RWPE2 (cell line): Measurements from ENCODE around the gene ST6GALNAC2.
A peak's percentile ranks its signal among the peaks of the same experiment; 100 is the strongest.
"Not testable (repeated sequence)": the region's sequence is repeated elsewhere in the genome, so short reads cannot be mapped to it uniquely, and the experiment has no call there.

Experiments used
- ATAC-seq: fragments of 200-7000 bp; cut with Tn5 transposase; 3 replicates; pipeline ENCODE4 v1.9.1; 2021; ENCODE audit warnings: low read depth
- DNase-seq: peaks from one replicate; pipeline ENCODE4 v3.0.0-alpha.2; 2020; ENCODE audit warnings: low spot score
- H3K27ac ChIP-seq: fragments of 450-650 bp; 2 replicates; pipeline ENCODE4 v1.5.1; 2017; ENCODE audit warnings: mild to moderate bottlenecking; ENCODE audit not compliant: poor library complexity, severe bottlenecking
- H3K27me3 ChIP-seq: fragments of 250-450 bp; sonication (Bioruptor Pico); 2 replicates; pipeline ENCODE4 v1.5.1; 2021; ENCODE audit warnings: mild to moderate bottlenecking, moderate library complexity; ENCODE audit not compliant: insufficient read depth, poor library complexity, severe bottlenecking
- H3K36me3 ChIP-seq: fragments of 250-450 bp; sonication (Bioruptor Pico); 2 replicates; pipeline ENCODE4 v1.5.1; 2020; ENCODE audit warnings: low read depth, mild to moderate bottlenecking, moderate library complexity
- H3K4me1 ChIP-seq: fragments of 250-450 bp; sonication (Bioruptor Pico); 2 replicates; pipeline ENCODE4 v1.5.1; 2021; ENCODE audit warnings: mild to moderate bottlenecking, moderate library complexity; ENCODE audit not compliant: insufficient read depth, poor library complexity, severe bottlenecking
- H3K4me3 ChIP-seq: fragments of 250-450 bp; sonication (Bioruptor Pico); 2 replicates; pipeline ENCODE4 v1.5.1; 2021; ENCODE audit warnings: mild to moderate bottlenecking, moderate library complexity; ENCODE audit not compliant: severe bottlenecking
- H3K9me3 ChIP-seq: fragments of 250-450 bp; sonication (Bioruptor Pico); 2 replicates; pipeline ENCODE4 v1.5.1; 2021; ENCODE audit warnings: mild to moderate bottlenecking, moderate library complexity; ENCODE audit not compliant: severe bottlenecking
- TF ChIP-seq, protein P1 (sequence below): fragments of 450-650 bp; IDR thresholded peaks from one replicate; pipeline ENCODE4 v1.5.1; 2017; ENCODE audit warnings: mild to moderate bottlenecking, moderate library complexity; ENCODE audit not compliant: poor library complexity, severe bottlenecking

The ST6GALNAC2 gene

GRCh38 chr17:76560036-76560876 lies 25.4 kb downstream of the ST6GALNAC2 start:
- ATAC-seq: no peak
- TF ChIP-seq, protein P1, sequence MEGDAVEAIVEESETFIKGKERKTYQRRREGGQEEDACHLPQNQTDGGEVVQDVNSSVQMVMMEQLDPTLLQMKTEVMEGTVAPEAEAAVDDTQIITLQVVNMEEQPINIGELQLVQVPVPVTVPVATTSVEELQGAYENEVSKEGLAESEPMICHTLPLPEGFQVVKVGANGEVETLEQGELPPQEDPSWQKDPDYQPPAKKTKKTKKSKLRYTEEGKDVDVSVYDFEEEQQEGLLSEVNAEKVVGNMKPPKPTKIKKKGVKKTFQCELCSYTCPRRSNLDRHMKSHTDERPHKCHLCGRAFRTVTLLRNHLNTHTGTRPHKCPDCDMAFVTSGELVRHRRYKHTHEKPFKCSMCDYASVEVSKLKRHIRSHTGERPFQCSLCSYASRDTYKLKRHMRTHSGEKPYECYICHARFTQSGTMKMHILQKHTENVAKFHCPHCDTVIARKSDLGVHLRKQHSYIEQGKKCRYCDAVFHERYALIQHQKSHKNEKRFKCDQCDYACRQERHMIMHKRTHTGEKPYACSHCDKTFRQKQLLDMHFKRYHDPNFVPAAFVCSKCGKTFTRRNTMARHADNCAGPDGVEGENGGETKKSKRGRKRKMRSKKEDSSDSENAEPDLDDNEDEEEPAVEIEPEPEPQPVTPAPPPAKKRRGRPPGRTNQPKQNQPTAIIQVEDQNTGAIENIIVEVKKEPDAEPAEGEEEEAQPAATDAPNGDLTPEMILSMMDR: no peak
- Histone ChIP-seq H3K27me3 (no peaks in the 10 kb centered on the region), H3K9me3 (no peaks in the 10 kb centered on the region), H3K4me1 (peaks cover 54% of the 10 kb centered on the region), H3K4me3 (peak overlapping the region; percentile 4), H3K27ac (peak overlapping the region; percentile 82), H3K36me3 (peaks cover 67% of the 10 kb centered on the region)
- no peak for DNase-seq

DNA sequence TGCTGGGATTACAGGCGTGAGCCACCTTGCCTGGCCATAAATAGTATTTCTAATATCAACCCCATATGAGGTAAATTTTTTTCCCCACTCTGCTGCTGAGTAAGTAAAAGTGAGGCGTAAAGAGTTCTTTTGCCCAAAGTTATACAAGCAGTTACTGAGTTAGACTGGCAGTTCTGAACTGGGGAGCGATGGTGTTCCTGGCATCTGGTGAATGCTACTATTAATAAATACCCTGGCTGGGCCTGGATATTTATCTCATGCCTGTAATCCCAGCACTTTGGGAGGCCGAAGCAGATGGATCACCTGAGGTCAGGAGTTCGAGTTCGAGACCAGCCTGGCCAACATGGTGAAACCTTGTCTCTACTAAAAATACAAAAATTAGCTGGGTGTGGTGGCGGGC lies 26.2 kb downstream of the ST6GALNAC2 start:
- Histone ChIP-seq H3K4me1 (peaks cover 54% of the 10 kb centered on the region), H3K4me3 (peak overlapping the region; percentile 67), H3K27ac (peak overlapping the region; percentile 82), H3K36me3 (peaks cover 60% of the 10 kb centered on the region)
- not testable (repeated sequence) for DNase-seq, ATAC-seq, H3K27me3 ChIP-seq, H3K9me3 ChIP-seq

DNA sequence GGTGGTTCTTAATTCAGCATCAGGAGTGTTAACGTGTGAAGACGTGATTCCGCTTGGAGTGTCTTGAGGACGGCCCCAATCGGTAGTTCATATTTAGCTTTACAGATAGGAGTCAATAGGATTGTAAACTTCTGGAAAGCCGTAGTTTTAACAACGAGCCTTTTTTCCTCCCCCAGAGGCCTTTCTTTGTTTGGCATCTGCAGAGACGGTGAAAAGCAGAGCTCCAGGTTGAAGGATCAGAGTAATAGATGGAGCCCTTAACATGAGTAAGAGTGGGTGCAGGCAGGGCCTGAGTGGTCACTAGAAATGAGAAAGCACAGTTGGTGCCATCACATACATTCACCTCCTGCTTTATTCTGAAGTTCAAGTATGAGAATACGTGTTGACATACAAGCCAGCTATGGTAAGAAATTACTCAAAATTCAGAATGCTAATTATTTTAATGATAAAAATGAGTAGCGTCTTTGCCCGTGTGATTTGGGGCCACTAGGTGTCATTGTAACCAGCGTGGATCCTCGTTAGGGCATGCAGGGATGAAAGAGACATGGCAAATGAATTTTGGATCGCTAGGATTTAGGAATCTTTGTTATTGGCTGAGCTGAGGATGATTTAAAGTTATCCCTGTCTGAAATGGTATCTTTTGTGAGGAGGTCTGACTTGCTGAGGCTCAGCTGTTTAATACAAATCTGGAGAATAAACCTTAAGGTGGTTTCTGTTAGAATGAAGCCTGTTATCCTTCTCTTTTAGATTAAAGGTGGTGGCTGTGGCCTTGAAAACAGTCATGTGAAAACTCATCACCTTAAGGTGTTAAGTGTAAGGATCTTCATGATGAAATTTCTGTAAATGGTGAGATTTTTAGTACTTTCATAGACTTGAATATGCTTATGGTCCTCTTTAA lies 27.2 kb downstream of the ST6GALNAC2 start:
- Histone ChIP-seq H3K4me1 (peaks cover 54% of the 10 kb centered on the region), H3K9me3 (no peaks in the 10 kb centered on the region), H3K27ac (peak overlapping the region; percentile 82), H3K4me3 (peak overlapping the region; percentile 67), H3K27me3 (no peaks in the 10 kb centered on the region), H3K36me3 (peaks cover 56% of the 10 kb centered on the region)
- no peak for DNase-seq
- ATAC-seq: no peak
- TF ChIP-seq, protein P1: peak; percentile 75

DNA sequence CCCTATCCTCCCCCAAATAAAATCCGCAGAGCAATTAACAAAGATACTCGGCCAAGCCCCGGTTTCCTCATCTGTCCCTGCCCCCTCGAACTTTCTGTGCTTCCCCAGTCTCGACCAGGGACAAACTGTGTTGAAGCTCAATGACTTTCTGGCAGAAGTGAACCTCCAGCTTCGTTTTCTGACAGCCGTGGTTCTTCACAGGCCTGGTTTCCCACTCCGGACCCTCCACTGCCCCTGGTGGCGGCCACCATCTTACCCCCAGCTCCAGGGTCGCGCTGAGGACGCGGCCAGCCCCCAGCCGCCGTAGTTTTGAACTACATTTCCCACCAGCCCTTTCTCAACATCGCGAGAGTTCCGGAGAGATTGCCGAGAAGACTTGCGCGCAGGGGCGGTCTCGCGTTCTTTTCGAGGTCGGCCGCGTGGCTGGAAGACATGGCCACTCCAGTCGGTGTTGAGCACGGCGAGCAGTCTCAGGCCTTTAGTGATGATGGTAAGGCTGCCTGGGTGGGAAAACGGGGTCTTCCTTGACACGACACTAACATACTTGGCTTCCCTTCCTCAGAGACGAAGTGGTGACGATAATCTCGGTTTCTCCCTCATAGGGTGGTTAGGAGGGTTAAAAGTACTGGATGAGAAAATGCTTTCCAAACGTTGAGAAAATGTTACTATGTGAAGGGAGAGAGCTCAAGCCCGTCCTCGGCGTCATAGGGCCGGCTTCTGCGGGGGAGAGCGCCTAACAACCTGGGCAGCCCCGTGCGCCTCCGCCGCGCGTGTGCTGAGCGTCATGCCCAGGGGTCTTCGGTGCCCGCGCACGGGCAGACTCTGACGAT lies 28.1 kb downstream of the ST6GALNAC2 start:
- H3K4me3 ChIP-seq: peak overlapping the region; percentile 67
- ATAC-seq (peak; percentile 78), DNase-seq (peak; percentile 96)
- peaks cover 47% of the 10 kb centered on the region for H3K36me3 ChIP-seq
- no peaks in the 10 kb centered on the region for H3K9me3 ChIP-seq
- H3K27me3 ChIP-seq: no peaks in the 10 kb centered on the region
- peak overlapping the region; percentile 82 for H3K27ac ChIP-seq
- peaks cover 49% of the 10 kb centered on the region for H3K4me1 ChIP-seq
- TF ChIP-seq, protein P1: no peak
